Raji (cell line): ENCODE measurements around the gene MIPEP.

Experiments
- POLR2A ChIP-seq: IDR thresholded peaks from 2 replicates; pipeline ENCODE4 v1.6.1; 2011; ENCODE audit warnings: low read depth, low read length, control low read depth; ENCODE audit not compliant: insufficient read depth

Gene MIPEP

GRCh38 chr13:23801141-23801540 lies 88.1 kb downstream of the MIPEP start:
- no peak for TF ChIP-seq POLR2A

DNA sequence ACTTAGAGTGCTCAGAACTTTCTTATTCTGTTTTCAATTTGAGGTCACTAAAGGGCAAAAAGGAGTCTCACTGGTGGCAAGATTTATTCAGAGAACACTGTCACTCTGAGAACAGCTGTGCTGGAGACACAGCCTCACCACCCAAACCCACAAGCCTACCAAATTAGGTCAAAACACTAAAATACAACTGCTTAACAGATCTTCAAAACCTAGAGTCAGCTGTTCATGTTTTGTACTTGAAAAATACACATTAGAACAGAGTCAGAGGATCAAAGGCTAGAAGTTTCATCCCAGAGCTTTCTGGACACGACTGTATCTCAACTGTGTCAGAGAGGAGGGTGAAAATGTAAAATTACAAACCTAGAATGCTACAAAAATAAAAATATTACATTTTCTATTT lies 89.3 kb downstream of the MIPEP start:
- no peak for TF ChIP-seq POLR2A

GRCh38 chr13:23797276-23797903 lies 91.8 kb downstream of the MIPEP start:
- TF ChIP-seq POLR2A, result no peak

- no peak for TF ChIP-seq POLR2A
These were observed 92.6 kb downstream of the MIPEP start for GRCh38 chr13:23796551-23796950.

DNA sequence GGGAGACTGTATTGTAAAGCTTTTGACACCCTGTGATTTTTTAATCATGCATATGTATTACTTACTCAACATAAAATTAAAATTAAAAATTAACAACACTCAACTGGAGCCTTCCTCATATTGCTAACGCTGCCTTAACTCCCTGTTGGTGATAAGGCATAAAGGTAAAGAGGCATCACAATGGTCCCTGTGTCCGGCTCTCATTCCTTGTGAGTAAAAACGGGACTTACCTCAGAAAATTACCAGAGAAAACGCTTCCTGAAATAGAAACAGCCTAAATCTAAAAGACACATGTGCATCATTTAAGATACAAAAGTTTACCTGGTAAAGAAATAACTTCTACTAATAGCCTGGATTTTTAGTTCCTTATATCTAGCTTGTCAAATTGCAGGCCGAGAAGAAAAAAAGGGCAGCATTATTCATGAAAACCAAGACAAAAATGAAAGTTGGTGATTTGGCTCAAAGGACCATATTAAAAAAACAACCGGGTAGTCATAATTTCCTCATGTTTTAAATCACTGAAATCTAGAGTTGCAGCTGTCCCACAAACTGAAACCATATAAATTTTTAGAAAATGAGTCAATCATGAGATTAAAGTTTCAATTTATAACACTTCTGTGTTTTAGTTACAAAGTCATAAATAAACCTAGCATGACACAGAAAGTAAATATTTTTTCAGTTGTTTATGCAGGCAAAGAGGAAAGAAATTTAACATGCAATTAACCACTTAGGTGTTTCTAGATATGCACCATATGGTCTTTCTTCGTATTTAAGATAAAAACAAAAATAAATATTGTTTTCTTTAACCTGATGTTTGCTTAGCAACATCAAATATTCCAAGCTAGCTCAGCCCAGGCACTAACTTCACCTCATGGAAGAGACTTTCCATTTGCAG lies 94.7 kb downstream of the MIPEP start:
- no peak for TF ChIP-seq POLR2A

DNA sequence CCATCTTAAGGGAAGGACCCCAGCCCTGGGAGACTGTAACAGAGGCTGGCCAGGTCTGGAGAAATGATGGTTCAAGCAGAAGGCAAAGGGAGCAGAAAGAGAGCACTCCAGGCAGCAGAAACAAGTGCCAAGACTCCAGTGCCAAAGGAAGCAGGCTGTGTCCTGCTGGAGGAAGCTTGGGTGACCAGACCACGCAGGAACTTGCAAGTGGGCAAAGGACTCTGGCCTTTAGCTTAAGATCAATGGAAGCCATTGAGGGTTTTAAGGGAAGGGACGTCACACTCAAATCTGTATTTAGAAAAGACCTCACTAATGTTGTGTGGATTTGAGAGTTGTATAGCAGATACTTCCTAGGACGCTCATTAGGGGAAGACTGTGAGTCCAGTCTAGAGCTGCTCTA lies 95.5 kb downstream of the MIPEP start:
- TF ChIP-seq POLR2A, result no peak

GRCh38 chr13:23792680-23793079 lies 96.5 kb downstream of the MIPEP start:
- TF ChIP-seq POLR2A, result no peak

GRCh38 chr13:23790577-23791170 lies 98.5 kb downstream of the MIPEP start:
- no peak for TF ChIP-seq POLR2A

DNA sequence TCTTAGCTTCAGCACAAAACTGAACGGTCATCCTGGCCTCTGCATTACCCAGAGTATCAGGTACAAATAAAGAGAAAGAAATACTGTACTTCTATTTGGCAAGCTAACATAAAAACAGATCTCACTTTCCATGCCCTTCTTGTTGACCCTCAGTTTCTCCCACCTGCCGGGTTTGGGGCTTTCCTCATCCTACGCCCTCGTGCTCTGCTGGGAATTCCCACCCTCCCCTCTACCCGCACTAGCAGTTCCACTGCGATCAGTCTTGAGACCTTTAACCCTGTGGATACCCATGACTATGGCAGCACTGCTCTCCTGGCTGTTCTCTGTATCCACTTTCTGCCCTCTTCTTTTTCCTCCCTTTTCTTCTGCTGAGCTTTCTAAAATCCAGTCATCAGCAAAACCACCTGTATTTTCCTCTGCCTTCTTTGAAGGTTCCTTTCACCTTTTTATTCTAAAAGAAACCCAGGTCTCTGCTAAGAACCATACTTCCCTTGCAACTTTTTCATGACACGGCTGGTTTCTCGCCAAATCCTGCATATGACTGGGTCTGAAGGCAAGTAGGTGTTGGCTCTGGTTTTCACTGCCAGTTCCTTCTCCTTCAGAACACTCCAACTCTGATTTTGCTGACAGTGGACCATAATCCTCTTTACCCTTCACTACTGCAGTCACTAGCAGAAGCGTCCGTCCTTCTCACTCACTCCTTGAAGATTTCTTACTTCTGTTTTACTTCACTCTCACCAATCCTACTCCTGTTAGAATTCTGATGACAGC lies 99.4 kb downstream of the MIPEP start:
- no peak for TF ChIP-seq POLR2A

- no peak for TF ChIP-seq POLR2A
These were observed 100.7 kb downstream of the MIPEP start for GRCh38 chr13:23788459-23788858.

DNA sequence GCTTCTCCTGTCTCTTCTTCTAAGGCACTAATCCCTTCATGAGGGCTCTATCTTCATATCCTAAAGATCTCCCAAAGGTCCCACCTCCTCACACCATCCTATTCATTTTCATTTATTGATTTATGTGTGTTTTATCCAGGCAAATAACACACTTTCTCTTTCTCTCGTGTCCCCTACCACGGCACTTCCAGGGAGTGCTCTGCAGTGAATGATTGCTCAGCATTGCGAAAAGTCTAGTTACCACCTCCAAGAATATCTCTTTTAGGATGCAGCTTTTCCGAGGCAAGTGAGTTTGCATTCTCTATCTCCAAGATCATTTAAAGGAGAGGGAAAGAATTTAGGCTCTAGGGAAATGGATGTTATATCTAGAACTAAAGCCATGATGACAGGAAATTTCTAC lies 101.7 kb downstream of the MIPEP start:
- TF ChIP-seq POLR2A, result no peak

- TF ChIP-seq POLR2A, result no peak
These were observed 102.6 kb downstream of the MIPEP start for GRCh38 chr13:23786607-23787006.

DNA sequence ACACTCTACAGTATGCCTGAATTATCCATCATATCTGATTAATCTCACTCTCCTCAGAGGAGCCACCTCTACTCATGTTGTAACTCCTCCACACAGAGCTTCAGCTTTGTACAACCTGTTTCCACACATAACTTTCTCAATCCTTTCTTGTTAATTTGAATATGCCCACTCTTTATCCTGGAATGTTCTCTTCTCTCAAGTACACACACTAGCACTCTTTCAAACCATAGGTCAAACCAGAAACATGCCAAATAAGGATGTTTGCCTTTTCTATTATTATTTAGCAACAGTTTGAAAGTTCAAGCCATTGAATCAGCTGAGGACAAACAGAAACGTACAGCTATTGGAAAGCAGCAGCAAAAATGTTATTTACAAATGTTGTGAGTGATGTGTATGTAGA lies 110.3 kb downstream of the MIPEP start:
- no peak for TF ChIP-seq POLR2A

GRCh38 chr13:23778002-23778652 lies 111.1 kb downstream of the MIPEP start:
- TF ChIP-seq POLR2A, result no peak

GRCh38 chr13:23777575-23777870 lies 111.7 kb downstream of the MIPEP start:
- TF ChIP-seq POLR2A, result no peak
